OCI-LY1 (cell line): ENCODE results near the gene CPNE8.

Experiments used
- H2AFZ ChIP-seq: fragments of 200-600 bp; sonication (generic), shearing (Covaris generic); 2 replicates; pipeline ENCODE4 v1.6.0; 2014; ENCODE audit warnings: antibody characterized with exemption, mild to moderate bottlenecking, low read length
- H3F3A ChIP-seq: fragments of 200-600 bp; sonication (generic), shearing (Covaris generic); 2 replicates; pipeline ENCODE4 v1.6.0; 2014; ENCODE audit warnings: mild to moderate bottlenecking, antibody characterized with exemption, low read length, moderate library complexity; ENCODE audit not compliant: insufficient read depth
- H3K27ac ChIP-seq: fragments of 200-600 bp; sonication (generic); 2 replicates; pipeline ENCODE4 v1.5.1; 2014; ENCODE audit warnings: low read length, mixed run types, mild to moderate bottlenecking, low read depth; ENCODE audit not compliant: poor library complexity, severe bottlenecking
- H3K27me3 ChIP-seq: fragments of 200-600 bp; sonication (generic); 2 replicates; pipeline ENCODE4 v1.6.0; 2014; ENCODE audit warnings: antibody characterized with exemption, mild to moderate bottlenecking, low read length, moderate library complexity; ENCODE audit not compliant: insufficient read depth
- H3K36me3 ChIP-seq: fragments of 200-600 bp; sonication (generic); 2 replicates; pipeline ENCODE4 v1.6.1; 2014; ENCODE audit warnings: mild to moderate bottlenecking, antibody characterized with exemption, low read length, moderate library complexity, mixed read lengths; ENCODE audit not compliant: insufficient read depth
- H3K4me1 ChIP-seq: fragments of 200-600 bp; sonication (generic); 2 replicates; pipeline ENCODE4 v1.5.1; 2014; ENCODE audit warnings: mild to moderate bottlenecking, low read length, moderate library complexity; ENCODE audit not compliant: insufficient read depth, severe bottlenecking
- H3K4me2 ChIP-seq: fragments of 200-600 bp; sonication (generic), shearing (Covaris generic); 2 replicates; pipeline ENCODE4 v1.6.1; 2014; ENCODE audit warnings: low read length
- H3K4me3 ChIP-seq: fragments of 200-600 bp; sonication (generic); 2 replicates; pipeline ENCODE4 v1.5.1; 2014; ENCODE audit warnings: low read length, low read depth, mild to moderate bottlenecking, mixed read lengths; ENCODE audit not compliant: poor library complexity, severe bottlenecking
- H3K79me2 ChIP-seq: fragments of 200-600 bp; shearing (Covaris generic); 2 replicates; pipeline ENCODE4 v1.6.1; 2016; ENCODE audit warnings: mixed run types, low read length, mixed read lengths; ENCODE audit not compliant: insufficient read depth
- H3K9ac ChIP-seq: fragments of 200-600 bp; sonication (generic), shearing (Covaris generic); 2 replicates; pipeline ENCODE4 v1.6.1; 2014; ENCODE audit warnings: mild to moderate bottlenecking, low read length, mixed read lengths
- H3K9me2 ChIP-seq: fragments of 200-600 bp; sonication (generic), shearing (Covaris generic); 2 replicates; pipeline ENCODE4 v1.6.1; 2014; ENCODE audit warnings: low read depth, mild to moderate bottlenecking, low read length, mixed read lengths
- H3K9me3 ChIP-seq: fragments of 200-600 bp; shearing (Covaris generic); 2 replicates; pipeline ENCODE4 v1.6.1; 2014; ENCODE audit warnings: low read length, mixed read lengths
- H4K20me1 ChIP-seq: fragments of 200-600 bp; sonication (generic), shearing (Covaris generic); 2 replicates; pipeline ENCODE4 v1.6.0; 2016; ENCODE audit warnings: mild to moderate bottlenecking, low read length; ENCODE audit not compliant: insufficient read depth
- CTCF ChIP-seq: fragments of 200-600 bp; sonication (generic), shearing (Covaris generic); IDR thresholded peaks from 2 replicates; pipeline ENCODE4 v1.5.1; 2017; ENCODE audit warnings: mild to moderate bottlenecking, antibody characterized with exemption, low read length, moderate library complexity, mixed read lengths
- EZH2 ChIP-seq: fragments of 200-600 bp; sonication (generic), shearing (Covaris generic); IDR thresholded peaks from 2 replicates; pipeline ENCODE4 v1.8.0; 2017; ENCODE audit warnings: borderline replicate concordance, mixed run types, mild to moderate bottlenecking, antibody characterized with exemption, low read length, moderate library complexity, mixed read lengths

The CPNE8 gene

GRCh38 chr12:38850461-38850860, 54.9 kb downstream of the CPNE8 start:
- Histone ChIP-seq H3K9ac (no peak overlapping the region), H3F3A (no peaks in the 10 kb centered on the region), H3K27me3 (no peaks in the 10 kb centered on the region), H2AFZ (no peak overlapping the region), H4K20me1 (no peaks in the 10 kb centered on the region), H3K36me3 (no peaks in the 10 kb centered on the region), H3K4me2 (no peak overlapping the region), H3K27ac (no peak overlapping the region), H3K4me1 (no peaks in the 10 kb centered on the region), H3K9me3 (no peaks in the 10 kb centered on the region), H3K4me3 (no peak overlapping the region), H3K79me2 (no peaks in the 10 kb centered on the region), H3K9me2 (no peaks in the 10 kb centered on the region)
- TF ChIP-seq CTCF = no peak
- TF ChIP-seq EZH2 = no peak

- H3K4me2 ChIP-seq = no peak overlapping the region
- H4K20me1 ChIP-seq = no peaks in the 10 kb centered on the region
- H3K9me2 ChIP-seq = no peaks in the 10 kb centered on the region
- H3K36me3 ChIP-seq = no peaks in the 10 kb centered on the region
- no peak overlapping the region for H3K4me3 ChIP-seq
- TF ChIP-seq CTCF = no peak
- TF ChIP-seq EZH2 = no peak
- H3K79me2 ChIP-seq = no peaks in the 10 kb centered on the region
- H3K27ac ChIP-seq = no peak overlapping the region
- H3K9me3 ChIP-seq = no peaks in the 10 kb centered on the region
- no peak overlapping the region for H3K9ac ChIP-seq
- H2AFZ ChIP-seq = no peak overlapping the region
- H3K4me1 ChIP-seq = no peaks in the 10 kb centered on the region
- H3F3A ChIP-seq = no peaks in the 10 kb centered on the region
- H3K27me3 ChIP-seq = no peaks in the 10 kb centered on the region
Observed at GRCh38 chr12:38847247-38847646, 58.1 kb downstream of the CPNE8 start.

- Histone ChIP-seq H3K36me3 (no peaks in the 10 kb centered on the region), H3K4me1 (no peaks in the 10 kb centered on the region), H2AFZ (no peak overlapping the region), H3F3A (no peaks in the 10 kb centered on the region), H3K27me3 (no peaks in the 10 kb centered on the region), H3K9me3 (no peaks in the 10 kb centered on the region), H3K9ac (no peak overlapping the region), H3K27ac (no peak overlapping the region), H3K4me2 (no peak overlapping the region), H3K4me3 (no peak overlapping the region), H3K79me2 (no peaks in the 10 kb centered on the region), H3K9me2 (no peaks in the 10 kb centered on the region), H4K20me1 (no peaks in the 10 kb centered on the region)
- TF ChIP-seq CTCF (no peak), EZH2 (no peak)
Observed at GRCh38 chr12:38844267-38844666, 61.1 kb downstream of the CPNE8 start.
